ENCODE results near the gene UPK1A.

DNA sequence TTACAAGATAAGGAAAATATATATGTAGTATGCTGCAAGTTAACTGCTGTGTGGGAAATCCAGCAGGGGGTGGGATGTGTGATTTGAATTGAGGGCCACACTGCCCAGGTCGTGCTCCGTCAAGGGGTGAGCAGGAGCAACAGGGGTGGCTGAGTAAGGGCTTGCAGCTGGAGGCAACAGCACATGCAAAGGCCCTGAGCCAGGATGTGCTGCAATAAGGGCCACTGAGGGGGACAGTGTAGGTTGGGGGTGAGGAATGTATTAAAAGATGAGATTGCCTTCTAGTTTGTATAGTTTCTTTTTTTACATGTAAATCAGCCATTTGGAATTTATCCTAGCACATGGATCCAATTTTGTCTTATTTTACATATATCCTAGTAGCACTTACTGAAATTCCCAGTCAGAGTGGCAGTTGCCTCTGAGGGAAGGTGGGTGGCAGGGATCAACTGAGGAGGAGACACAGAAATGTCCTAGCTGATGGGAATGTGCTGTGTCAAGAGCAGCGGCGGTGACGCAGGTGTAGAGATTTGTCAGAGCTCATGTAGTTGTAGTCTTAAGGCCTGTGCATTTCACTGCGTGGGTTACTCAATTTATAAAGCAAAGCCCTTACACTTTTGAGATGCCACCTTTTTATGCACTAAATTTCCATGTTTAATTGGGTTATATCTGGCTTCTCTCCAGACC lies 42.8 kb upstream of the UPK1A start:
- TF ChIP-seq CTCF (IDR thresholded peaks at IDR 0.05) (no peak), POLR2A (IDR thresholded peaks at IDR 0.05) (no peak)

Measured in breast epithelium (tissue), 3 donors.